ENCODE results near the gene CASP4. TPM values are rescaled to one million over a fixed set of nuclear protein-coding genes. Genes with fewer than 3 reads are reported as not detected.

Gene CASP4
- total RNA-seq, 1 donor from 2014 or later, result 31.1 TPM

DNA sequence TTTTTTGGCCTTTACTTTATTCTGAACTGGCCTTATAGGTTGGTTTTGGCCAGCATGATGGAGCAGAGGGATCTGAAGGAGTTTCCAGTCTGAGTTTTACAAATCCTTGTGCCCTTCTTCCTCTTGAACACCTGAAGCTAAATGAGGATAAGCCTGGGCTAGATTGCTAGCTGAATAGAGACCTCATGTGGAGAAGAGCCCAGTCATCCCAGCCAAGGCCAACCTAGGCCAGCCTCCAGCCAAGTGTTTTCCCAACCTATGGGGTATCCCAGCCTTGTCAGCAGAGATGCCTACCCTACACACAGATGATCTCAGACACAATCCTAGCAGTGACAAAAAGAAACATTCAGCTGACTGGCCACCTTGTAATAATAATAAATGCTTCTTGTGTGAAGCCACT is 69.1 kb downstream of the CASP4 start:
- peaks cover 9% of the 10 kb centered on the region for H3K4me1 Mint-ChIP-seq (ENCODE audit: low read depth)
- DNase-seq (ENCODE audit: low spot score), result no peak
- no peak overlapping the region for H3K27ac Mint-ChIP-seq
- no peaks in the 10 kb centered on the region for H3K9me3 Mint-ChIP-seq
- intact Hi-C loops (cut with micrococcal nuclease), result no loop called here
- peaks cover 5% of the 10 kb centered on the region for H3K27me3 Mint-ChIP-seq (ENCODE audit: low read depth)
- H3K4me3 Mint-ChIP-seq (ENCODE audit: low read depth), result no peak overlapping the region
- H3K36me3 Mint-ChIP-seq (ENCODE audit: low read depth), result no peaks in the 10 kb centered on the region

DNA sequence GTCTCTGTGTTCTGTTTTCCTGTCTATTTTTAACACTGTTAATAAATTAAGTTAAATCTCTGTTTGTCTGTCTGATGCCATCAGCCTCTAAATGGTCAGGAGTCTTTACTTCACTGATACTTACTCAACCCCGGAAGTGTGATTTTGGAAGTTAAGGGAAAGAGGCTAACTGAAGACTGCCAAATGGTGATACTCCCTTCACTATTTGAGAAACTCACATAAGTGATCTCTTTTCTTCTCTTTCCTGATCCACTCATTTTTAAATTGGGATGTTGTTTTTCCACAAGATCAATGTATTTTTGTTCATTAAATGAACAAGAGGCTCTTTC is 69.7 kb downstream of the CASP4 start:
- Mint-ChIP-seq H3K9me3 (no peaks in the 10 kb centered on the region), H3K27me3 (ENCODE audit: low read depth) (peaks cover 5% of the 10 kb centered on the region), H3K36me3 (ENCODE audit: low read depth) (no peaks in the 10 kb centered on the region), H3K4me3 (ENCODE audit: low read depth) (no peak overlapping the region), H3K4me1 (ENCODE audit: low read depth) (peaks cover 9% of the 10 kb centered on the region), H3K27ac (no peak overlapping the region)
- DNase-seq (ENCODE audit: low spot score), result no peak
- intact Hi-C loops (cut with micrococcal nuclease), result no loop called here

DNA sequence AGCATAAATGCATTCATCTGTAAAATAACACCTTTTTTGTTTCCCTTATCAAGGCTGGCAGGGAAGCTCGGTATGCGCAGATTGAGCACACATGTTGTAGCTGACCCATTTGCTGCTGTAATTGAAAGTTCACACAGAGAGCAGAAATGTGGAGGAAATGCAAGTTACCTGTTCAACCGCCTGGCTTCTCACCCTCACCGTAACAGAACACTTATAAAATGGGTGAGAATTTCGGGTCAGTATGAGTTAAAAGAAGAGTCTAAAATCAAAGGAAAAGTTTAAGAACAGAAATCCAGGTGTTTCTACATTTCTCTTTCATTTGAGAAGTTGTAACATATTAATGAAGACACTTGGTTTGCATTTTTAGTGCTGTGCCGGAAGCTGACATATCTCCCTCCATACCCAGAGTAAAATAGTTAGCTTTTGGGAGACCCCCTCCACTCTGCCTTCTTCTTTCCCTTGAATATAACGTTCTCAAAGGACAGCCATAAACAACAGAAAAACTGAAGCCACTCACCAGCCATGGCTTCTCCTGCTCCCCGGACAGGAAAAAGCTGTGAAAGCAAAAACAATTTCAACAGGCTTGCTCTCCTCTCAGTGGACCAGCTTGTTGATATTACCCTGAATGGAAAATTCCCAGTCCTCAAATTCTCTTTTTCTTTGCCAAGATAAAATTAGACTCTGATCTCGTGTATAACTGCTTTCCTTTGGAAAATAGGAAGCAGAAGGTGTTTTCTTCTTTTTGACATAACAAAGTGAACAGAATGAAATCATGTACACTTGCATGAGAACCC is 70.3 kb downstream of the CASP4 start, which contains the start of gene CASP12:
TSS of gene CASP12 (minus strand) at position 570 of the 794 bp plus-strand sequence.
- Mint-ChIP-seq H3K4me3 (ENCODE audit: low read depth) (peak within 1 kb of the TSS; percentile 43), H3K27me3 (ENCODE audit: low read depth) (peaks cover 5% of the 10 kb centered on the region), H3K9me3 (no peaks in the 10 kb centered on the region), H3K4me1 (ENCODE audit: low read depth) (peaks cover 9% of the 10 kb centered on the region), H3K36me3 (ENCODE audit: low read depth) (no peaks in the 10 kb centered on the region), H3K27ac (no peak within 1 kb of the TSS)
- DNase-seq (ENCODE audit: low spot score), result no peak
- intact Hi-C loops (cut with micrococcal nuclease), result no loop called here

DNA sequence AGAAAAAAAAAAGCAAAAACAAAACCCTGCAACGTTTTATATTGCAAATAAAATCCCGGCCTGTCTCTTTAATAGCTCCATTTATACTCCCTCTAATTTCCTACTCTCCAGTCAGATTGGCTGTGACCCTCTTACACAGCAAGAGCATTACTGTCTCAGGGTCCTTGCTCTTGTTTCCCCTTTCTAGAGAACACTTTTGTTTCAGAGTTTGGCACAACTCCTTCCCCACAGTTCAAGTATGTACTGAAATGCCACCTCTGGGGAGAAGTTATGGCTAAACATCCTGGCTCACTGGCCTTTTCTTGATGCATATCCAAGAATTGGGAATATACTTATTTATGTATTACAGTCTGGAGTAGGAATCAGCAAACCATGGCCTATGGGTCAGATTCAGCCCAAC is 72.7 kb downstream of the CASP4 start:
- H3K27ac Mint-ChIP-seq, result no peak overlapping the region
- intact Hi-C loops (cut with micrococcal nuclease), result no loop called here
- H3K9me3 Mint-ChIP-seq, result no peaks in the 10 kb centered on the region
- no peak for DNase-seq (ENCODE audit: low spot score)
- no peaks in the 10 kb centered on the region for H3K36me3 Mint-ChIP-seq (ENCODE audit: low read depth)
- H3K4me3 Mint-ChIP-seq (ENCODE audit: low read depth), result no peak overlapping the region
- peaks cover 6% of the 10 kb centered on the region for H3K4me1 Mint-ChIP-seq (ENCODE audit: low read depth)
- peaks cover 5% of the 10 kb centered on the region for H3K27me3 Mint-ChIP-seq (ENCODE audit: low read depth)

DNA sequence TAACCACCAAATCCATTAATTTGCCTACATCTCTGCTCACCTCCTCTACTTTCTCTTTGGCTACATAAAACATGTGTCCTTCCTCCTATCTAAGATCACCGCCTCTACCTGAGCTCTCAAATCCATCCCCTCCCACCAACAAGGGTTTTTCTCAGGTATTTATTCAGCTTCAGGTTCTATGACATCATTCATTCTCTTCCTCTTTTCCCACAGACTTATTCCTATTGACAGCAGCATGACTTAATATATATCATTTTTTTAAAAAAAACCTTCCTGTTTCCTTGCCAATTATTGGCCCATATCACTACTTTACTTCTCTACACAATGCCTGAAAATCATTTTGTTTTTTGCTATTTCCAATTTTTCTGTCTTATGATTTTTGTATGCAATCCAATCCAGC is 74.5 kb downstream of the CASP4 start:
- Mint-ChIP-seq H3K4me1 (ENCODE audit: low read depth) (peaks cover 6% of the 10 kb centered on the region), H3K27ac (no peak overlapping the region), H3K4me3 (ENCODE audit: low read depth) (no peak overlapping the region), H3K36me3 (ENCODE audit: low read depth) (no peaks in the 10 kb centered on the region), H3K9me3 (no peaks in the 10 kb centered on the region), H3K27me3 (ENCODE audit: low read depth) (peaks cover 5% of the 10 kb centered on the region)
- no peak for DNase-seq (ENCODE audit: low spot score)
- intact Hi-C loops (cut with micrococcal nuclease), result no loop called here

Other genes starting within 250 kb of the CASP4 start
- not detected in 2 replicates for gene CASP12, start 70.1 kb downstream of the CASP4 start, total RNA-seq
- not detected in 2 replicates for gene CASP5, start 54.6 kb upstream of the CASP4 start, total RNA-seq
- gene CASP1, start 66.6 kb upstream of the CASP4 start, total RNA-seq, result 11.6 and 13.5 TPM in 2 replicates
- gene CARD16, start 76.8 kb upstream of the CASP4 start, total RNA-seq, result 5.2 and 5.8 TPM in 2 replicates
- gene CARD18, start 171.2 kb upstream of the CASP4 start, total RNA-seq, result not detected in 2 replicates

Measured in activated T-helper 2 cell treated with anti-CD3 and anti-CD28 coated beads, Interferon-gamma antibody, Interleukin-2, Interleukin-4, amounts not matched to agents 10 μg/mL and 5 μg/mL and 100 μg/mL, durations not matched to agents 14 hours and 24 hours and 36 hours (primary cell).